Smooth muscle cell of trachea (primary cell): Measurements from ENCODE around the gene KIF16B. TPM values are rescaled to one million over a fixed set of nuclear protein-coding genes. Genes with fewer than 3 reads are reported as not detected.

ENCODE experiments used
- total RNA-seq: library from RNA; depleted of rRNA; stranded (reverse); fragments of >200 nt; gene quantifications from 2 replicates; pipeline ENCODE4 v1.2.1, GENCODE V29; 2014

Gene KIF16B, protein sequence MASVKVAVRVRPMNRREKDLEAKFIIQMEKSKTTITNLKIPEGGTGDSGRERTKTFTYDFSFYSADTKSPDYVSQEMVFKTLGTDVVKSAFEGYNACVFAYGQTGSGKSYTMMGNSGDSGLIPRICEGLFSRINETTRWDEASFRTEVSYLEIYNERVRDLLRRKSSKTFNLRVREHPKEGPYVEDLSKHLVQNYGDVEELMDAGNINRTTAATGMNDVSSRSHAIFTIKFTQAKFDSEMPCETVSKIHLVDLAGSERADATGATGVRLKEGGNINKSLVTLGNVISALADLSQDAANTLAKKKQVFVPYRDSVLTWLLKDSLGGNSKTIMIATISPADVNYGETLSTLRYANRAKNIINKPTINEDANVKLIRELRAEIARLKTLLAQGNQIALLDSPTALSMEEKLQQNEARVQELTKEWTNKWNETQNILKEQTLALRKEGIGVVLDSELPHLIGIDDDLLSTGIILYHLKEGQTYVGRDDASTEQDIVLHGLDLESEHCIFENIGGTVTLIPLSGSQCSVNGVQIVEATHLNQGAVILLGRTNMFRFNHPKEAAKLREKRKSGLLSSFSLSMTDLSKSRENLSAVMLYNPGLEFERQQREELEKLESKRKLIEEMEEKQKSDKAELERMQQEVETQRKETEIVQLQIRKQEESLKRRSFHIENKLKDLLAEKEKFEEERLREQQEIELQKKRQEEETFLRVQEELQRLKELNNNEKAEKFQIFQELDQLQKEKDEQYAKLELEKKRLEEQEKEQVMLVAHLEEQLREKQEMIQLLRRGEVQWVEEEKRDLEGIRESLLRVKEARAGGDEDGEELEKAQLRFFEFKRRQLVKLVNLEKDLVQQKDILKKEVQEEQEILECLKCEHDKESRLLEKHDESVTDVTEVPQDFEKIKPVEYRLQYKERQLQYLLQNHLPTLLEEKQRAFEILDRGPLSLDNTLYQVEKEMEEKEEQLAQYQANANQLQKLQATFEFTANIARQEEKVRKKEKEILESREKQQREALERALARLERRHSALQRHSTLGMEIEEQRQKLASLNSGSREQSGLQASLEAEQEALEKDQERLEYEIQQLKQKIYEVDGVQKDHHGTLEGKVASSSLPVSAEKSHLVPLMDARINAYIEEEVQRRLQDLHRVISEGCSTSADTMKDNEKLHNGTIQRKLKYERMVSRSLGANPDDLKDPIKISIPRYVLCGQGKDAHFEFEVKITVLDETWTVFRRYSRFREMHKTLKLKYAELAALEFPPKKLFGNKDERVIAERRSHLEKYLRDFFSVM (N-terminal part only)
- 14.9 and 20.2 TPM in 2 replicates for total RNA-seq

GRCh38 chr20:16573001-16573965, at the start of gene KIF16B:
Gene KIF16B, minus strand, starts transcription at chr20:16573448. Its CDS starts 173 bp downstream, at chr20:16573275.

Other genes with a start within 250 kb of the KIF16B start
- 33.4 and 54.1 TPM in 2 replicates for gene SNRPB2, start 156.6 kb upstream of the KIF16B start, total RNA-seq
- gene OTOR, start 174.9 kb upstream of the KIF16B start, total RNA-seq, result not detected in 2 replicates